ENCODE data around the gene ZNF12. TPM values are rescaled to one million over a fixed set of nuclear protein-coding genes. Genes with fewer than 3 reads are reported as not detected.

The ZNF12 gene
- total RNA-seq, 1 donor from 2014 or later = 36.6 TPM

DNA sequence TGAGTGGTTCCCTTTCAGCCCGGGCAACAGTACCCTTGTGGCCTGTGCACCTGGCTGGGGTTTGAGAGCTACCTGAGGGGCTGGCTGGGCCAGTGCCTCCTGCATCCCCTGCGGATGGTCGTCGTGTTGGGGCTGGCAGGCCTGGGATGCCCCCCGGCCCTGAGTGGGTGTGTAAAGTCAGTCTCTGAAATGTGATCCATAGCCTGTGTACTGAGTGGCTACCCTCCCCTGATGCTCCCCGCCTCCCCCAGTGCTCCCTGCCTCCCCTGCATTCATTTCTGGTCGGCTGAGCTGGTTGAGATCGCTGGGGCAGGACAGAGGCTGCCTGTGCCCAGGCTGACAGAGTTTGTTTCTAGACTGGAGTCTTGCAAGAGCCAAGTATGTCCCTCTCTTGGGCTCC, 60.3 kb downstream of the ZNF12 start:
- Histone ChIP-seq H3K4me1 (no peaks in the 10 kb centered on the region), H3K4me2 (no peak overlapping the region), H4K20me1 (ENCODE audit: low read depth) (peaks cover 5% of the 10 kb centered on the region), H3K27me3 (no peaks in the 10 kb centered on the region), H3K36me3 (no peaks in the 10 kb centered on the region), H3K9me3 (ENCODE audit: low read depth) (no peaks in the 10 kb centered on the region), H3K27ac (no peak overlapping the region), H3K79me2 (ENCODE audit: low read depth) (no peaks in the 10 kb centered on the region), H3F3A (ENCODE audit: low read depth) (no peaks in the 10 kb centered on the region), H3K4me3 (no peak overlapping the region), H3K9ac (no peak overlapping the region), H2AFZ (replicated peaks) (no peak overlapping the region)
- DNase-seq (ENCODE audit: low spot score) = no peak
- H3K27ac Mint-ChIP-seq = no peak overlapping the region
- H3K4me3 Mint-ChIP-seq = no peak overlapping the region
- no peaks in the 10 kb centered on the region for H3K4me1 Mint-ChIP-seq
- TF ChIP-seq, protein P1, sequence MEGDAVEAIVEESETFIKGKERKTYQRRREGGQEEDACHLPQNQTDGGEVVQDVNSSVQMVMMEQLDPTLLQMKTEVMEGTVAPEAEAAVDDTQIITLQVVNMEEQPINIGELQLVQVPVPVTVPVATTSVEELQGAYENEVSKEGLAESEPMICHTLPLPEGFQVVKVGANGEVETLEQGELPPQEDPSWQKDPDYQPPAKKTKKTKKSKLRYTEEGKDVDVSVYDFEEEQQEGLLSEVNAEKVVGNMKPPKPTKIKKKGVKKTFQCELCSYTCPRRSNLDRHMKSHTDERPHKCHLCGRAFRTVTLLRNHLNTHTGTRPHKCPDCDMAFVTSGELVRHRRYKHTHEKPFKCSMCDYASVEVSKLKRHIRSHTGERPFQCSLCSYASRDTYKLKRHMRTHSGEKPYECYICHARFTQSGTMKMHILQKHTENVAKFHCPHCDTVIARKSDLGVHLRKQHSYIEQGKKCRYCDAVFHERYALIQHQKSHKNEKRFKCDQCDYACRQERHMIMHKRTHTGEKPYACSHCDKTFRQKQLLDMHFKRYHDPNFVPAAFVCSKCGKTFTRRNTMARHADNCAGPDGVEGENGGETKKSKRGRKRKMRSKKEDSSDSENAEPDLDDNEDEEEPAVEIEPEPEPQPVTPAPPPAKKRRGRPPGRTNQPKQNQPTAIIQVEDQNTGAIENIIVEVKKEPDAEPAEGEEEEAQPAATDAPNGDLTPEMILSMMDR (IDR thresholded peaks at IDR 0.05) = no peak
- no peak for TF ChIP-seq EZH2 (IDR thresholded peaks at IDR 0.05)
- TF ChIP-seq EZH2phosphoT487 (IDR thresholded peaks at IDR 0.05) = no peak
- H3K9me3 Mint-ChIP-seq = peaks cover 12% of the 10 kb centered on the region
- peaks cover 13% of the 10 kb centered on the region for H3K27me3 Mint-ChIP-seq (ENCODE audit: insufficient read depth, low read depth)
- peaks cover 27% of the 10 kb centered on the region for H3K36me3 Mint-ChIP-seq

DNA sequence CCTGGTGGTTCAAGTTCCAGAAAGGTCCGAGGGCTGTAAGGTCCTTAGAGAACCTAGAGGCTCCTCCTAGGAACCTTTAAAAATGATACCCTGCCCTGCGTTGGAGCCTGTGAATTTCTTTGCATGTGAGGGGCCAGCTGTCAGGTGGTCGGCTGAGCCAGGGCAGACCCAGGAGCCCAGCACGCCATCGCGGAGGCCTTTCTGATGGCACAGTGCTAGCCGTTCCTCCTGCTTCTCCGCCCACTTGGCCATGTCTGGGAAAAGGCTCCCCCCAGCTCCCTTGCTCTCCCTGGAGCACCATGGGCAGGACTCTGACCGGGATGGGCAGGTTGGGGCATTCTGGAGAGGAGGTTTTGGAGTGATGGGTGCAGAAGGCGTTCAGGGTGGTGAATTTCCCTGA, 62.0 kb downstream of the ZNF12 start:
- Histone ChIP-seq H3K4me2 (no peak overlapping the region), H2AFZ (replicated peaks) (no peak overlapping the region), H3K36me3 (no peaks in the 10 kb centered on the region), H3F3A (ENCODE audit: low read depth) (no peaks in the 10 kb centered on the region), H3K4me3 (no peak overlapping the region), H3K9ac (no peak overlapping the region), H3K9me3 (ENCODE audit: low read depth) (no peaks in the 10 kb centered on the region), H3K27me3 (no peaks in the 10 kb centered on the region), H3K79me2 (ENCODE audit: low read depth) (no peaks in the 10 kb centered on the region), H4K20me1 (ENCODE audit: low read depth) (peaks cover 5% of the 10 kb centered on the region), H3K27ac (no peak overlapping the region), H3K4me1 (no peaks in the 10 kb centered on the region)
- DNase-seq (ENCODE audit: low spot score) = no peak
- peaks cover 19% of the 10 kb centered on the region for H3K36me3 Mint-ChIP-seq
- H3K4me1 Mint-ChIP-seq = peaks cover 5% of the 10 kb centered on the region
- no peak for TF ChIP-seq EZH2phosphoT487 (IDR thresholded peaks at IDR 0.05)
- TF ChIP-seq, protein P1 (IDR thresholded peaks at IDR 0.05) = no peak
- TF ChIP-seq EZH2 (IDR thresholded peaks at IDR 0.05) = no peak
- peaks cover 2% of the 10 kb centered on the region for H3K27me3 Mint-ChIP-seq (ENCODE audit: insufficient read depth, low read depth)
- H3K9me3 Mint-ChIP-seq = no peaks in the 10 kb centered on the region
- no peak overlapping the region for H3K4me3 Mint-ChIP-seq
- H3K27ac Mint-ChIP-seq = no peak overlapping the region

DNA sequence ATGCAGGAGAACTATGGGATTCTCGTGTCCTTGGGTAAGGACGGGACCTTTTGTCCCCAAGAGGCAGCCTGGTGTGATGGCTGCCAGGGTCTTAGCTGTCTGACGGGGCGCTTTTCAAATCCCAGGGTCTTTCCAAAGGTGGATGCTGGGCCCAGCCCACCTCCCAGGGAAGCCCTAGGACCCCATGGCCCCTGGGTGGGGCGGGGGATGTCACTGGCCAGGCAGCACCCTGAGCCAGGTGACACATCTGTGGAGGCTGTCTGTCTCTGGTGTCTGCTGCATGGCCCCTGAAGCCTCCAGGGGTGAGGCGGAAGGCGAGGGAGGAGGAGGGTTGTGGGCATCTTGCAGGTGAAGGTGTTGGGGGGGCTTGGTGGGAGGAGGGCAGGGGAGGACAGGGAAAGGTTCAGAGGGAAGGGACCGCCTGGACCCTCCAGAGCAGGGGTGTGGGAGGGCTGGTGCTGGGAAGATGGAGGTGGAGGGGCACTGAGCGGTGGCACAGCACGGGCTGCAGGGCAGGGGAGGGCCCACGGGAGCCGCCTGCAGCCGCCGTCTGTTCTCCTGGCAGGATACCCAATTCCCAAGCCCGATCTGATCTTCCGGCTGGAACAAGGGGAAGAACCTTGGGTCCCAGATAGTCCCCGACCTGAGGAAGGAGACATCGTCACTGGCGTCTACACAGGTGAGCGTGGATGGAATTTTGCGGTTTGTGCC, 62.7 kb downstream of the ZNF12 start:
- TF ChIP-seq EZH2 (IDR thresholded peaks at IDR 0.05) (no peak), EZH2phosphoT487 (IDR thresholded peaks at IDR 0.05) (no peak)
- TF ChIP-seq, protein P1 (IDR thresholded peaks at IDR 0.05) = no peak
- no peaks in the 10 kb centered on the region for H3K27me3 ChIP-seq
- H3K27me3 Mint-ChIP-seq (ENCODE audit: insufficient read depth, low read depth) = peaks cover 2% of the 10 kb centered on the region
- no peak overlapping the region for H3K27ac ChIP-seq
- no peaks in the 10 kb centered on the region for H3F3A ChIP-seq (ENCODE audit: low read depth)
- no peak overlapping the region for H3K4me2 ChIP-seq
- H3K36me3 ChIP-seq = no peaks in the 10 kb centered on the region
- no peak overlapping the region for H3K27ac Mint-ChIP-seq
- no peak overlapping the region for H2AFZ ChIP-seq (replicated peaks)
- no peak overlapping the region for H3K4me3 ChIP-seq
- H4K20me1 ChIP-seq (ENCODE audit: low read depth) = peaks cover 5% of the 10 kb centered on the region
- H3K4me1 ChIP-seq = no peaks in the 10 kb centered on the region
- peaks cover under 1% of the 10 kb centered on the region for H3K79me2 ChIP-seq (ENCODE audit: low read depth)
- peaks cover 24% of the 10 kb centered on the region for H3K36me3 Mint-ChIP-seq
- H3K9ac ChIP-seq = no peak overlapping the region
- peaks cover 10% of the 10 kb centered on the region for H3K4me1 Mint-ChIP-seq
- no peak overlapping the region for H3K4me3 Mint-ChIP-seq
- H3K9me3 Mint-ChIP-seq = no peaks in the 10 kb centered on the region
- DNase-seq (ENCODE audit: low spot score) = no peak
- no peaks in the 10 kb centered on the region for H3K9me3 ChIP-seq (ENCODE audit: low read depth)
